Small intestine (tissue), 7 donors: ENCODE data around the gene TLCD3A. TPM values are rescaled to one million over a fixed set of nuclear protein-coding genes. Genes with fewer than 3 reads are reported as not detected.

ENCODE experiments used
- DNase-seq, 2 donors: peaks; one replicate each; pipeline versions ENCODE4 v3.0.0 to v3.0.0-alpha.2; 2013
- FAIRE-seq: peaks from 2 replicates; lab custom pipeline; 2012; peaks lifted over from hg19 to GRCh38; lab: Jason Lieb, UNC
- H3K27ac ChIP-seq, 3 donors: one replicate each; pipeline ENCODE4 v1.5.1; 2013; ENCODE audit warnings: low read length in 2 of 3, mild to moderate bottlenecking in 2 of 3, control low read depth in 1 of 3, inconsistent platforms in 1 of 3, low read depth in 1 of 3, moderate library complexity in 1 of 3
- H3K27me3 ChIP-seq, 3 donors: one replicate each; pipeline ENCODE4 v1.6.1; 2013; ENCODE audit warnings: low read length in 3 of 3, inconsistent platforms in 1 of 3; ENCODE audit not compliant: control insufficient read depth in 3 of 3, insufficient read depth in 3 of 3
- H3K36me3 ChIP-seq, 3 donors: one replicate each; pipeline ENCODE4 v1.6.1; 2013; ENCODE audit warnings: low read length in 3 of 3, inconsistent platforms in 1 of 3, low read depth in 1 of 3, mild to moderate bottlenecking in 1 of 3, moderate library complexity in 1 of 3; ENCODE audit not compliant: control insufficient read depth in 3 of 3, insufficient read depth in 2 of 3
- H3K4me1 ChIP-seq, 3 donors: one replicate each; pipeline ENCODE4 v1.6.1; 2013; ENCODE audit warnings: low read length in 2 of 3, inconsistent platforms in 1 of 3, low read depth in 1 of 3, mild to moderate bottlenecking in 1 of 3, moderate library complexity in 1 of 3; ENCODE audit not compliant: control insufficient read depth in 3 of 3, insufficient read depth in 2 of 3
- H3K4me3 ChIP-seq, 3 donors: one replicate each; pipeline ENCODE4 v1.5.1; 2013; ENCODE audit warnings: low read length in 3 of 3, control low read depth in 1 of 3, inconsistent platforms in 1 of 3, low read depth in 1 of 3, mild to moderate bottlenecking in 1 of 3, moderate library complexity in 1 of 3
- H3K9me3 ChIP-seq, 2 donors: one replicate each; pipeline ENCODE4 v1.6.1; 2013; ENCODE audit warnings: low read depth in 1 of 2, low read length in 1 of 2; ENCODE audit not compliant: control insufficient read depth in 2 of 2, insufficient read depth in 1 of 2
- WGBS, 3 donors: extraction: QIAGEN DNeasy Blood & Tissue Kit; methylation state at CpG; one replicate each; pipeline ENCODE4 v1.1.7; 2013; 5-methylcytosine and 5-hydroxymethylcytosine counted together
- polyA plus RNA-seq, 4 donors: library from polyadenylated mRNA; stranded (reverse) in 3 of 4; unstranded in 1 of 4; fragments of 200-250 nt in 3 of 4; fragments of 120-200 nt in 1 of 4; gene quantifications; one replicate each; pipeline versions ENCODE4 v1.2.1 to v1.2.3, GENCODE V29; 2013
- donor health status: healthy with polysubstance abuse.
- donor health status: control.
- donor health status: control.
- donor health status: Bipolar disorder and iron deficiency.
- donor health status: healthy.

Gene TLCD3A
- polyA plus RNA-seq, 4 donors: 5.6 to 25.7 (median 11.8) TPM

- Histone ChIP-seq H3K9me3 (no peaks in the 10 kb centered on the region), H3K36me3 (peaks cover 0 to 27% (median 0%) of the 10 kb centered on the region in 3 donors)
- no peak for FAIRE-seq
Measured at GRCh38 chr17:732902-733720, 715 bp downstream of the TLCD3A start.

DNA sequence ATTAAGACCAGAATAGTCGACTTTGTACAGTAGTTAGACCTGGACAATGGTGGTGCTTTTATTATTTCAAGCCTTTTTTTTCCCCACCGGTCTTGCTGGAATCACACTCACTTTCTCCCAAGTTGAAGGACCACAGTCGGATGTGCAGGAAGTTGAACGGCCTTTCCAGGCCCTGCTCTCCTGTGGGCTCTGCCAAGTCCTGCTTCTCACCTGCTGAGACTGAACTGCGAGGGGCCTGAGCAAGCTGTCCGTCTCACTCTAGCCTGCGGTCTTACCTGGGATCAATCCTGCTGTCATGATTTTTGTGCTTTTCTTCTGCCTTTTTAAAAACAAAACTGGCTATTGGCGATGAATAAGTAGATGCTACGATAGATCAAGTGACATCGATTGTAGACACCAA, 1.3 kb downstream of the TLCD3A start:
- no peaks in the 10 kb centered on the region for H3K9me3 ChIP-seq
- peaks cover 0 to 10% (median 0%) of the 10 kb centered on the region in 3 donors for H3K4me1 ChIP-seq
- peak overlapping the region in 2 of 3 donors; percentile 69 to 91 for H3K4me3 ChIP-seq
- DNase-seq (no peak), FAIRE-seq (no peak)
- H3K27me3 ChIP-seq: no peaks in the 10 kb centered on the region
- H3K27ac ChIP-seq: peak overlapping the region in 2 of 3 donors; percentile 86 to 91
- WGBS, 3 donors: 56 to 65% (median 63%) methylated on average over 10 of the region's 10 CpGs
- H3K36me3 ChIP-seq: peaks cover 0 to 33% (median 0%) of the 10 kb centered on the region in 3 donors

More at GRCh38 chr17:732902-733720, 715 bp downstream of the TLCD3A start:
- peak; percentile 80 to 86 for DNase-seq
- H3K4me1 ChIP-seq: peaks cover 0 to 10% (median 0%) of the 10 kb centered on the region in 3 donors
- H3K4me3 ChIP-seq: peak overlapping the region; percentile 60 to 91 (median 69)
- 3 to 6% (median 5%) methylated on average over 48 to 57 of the region's 57 CpGs for WGBS, 3 donors
- H3K27ac ChIP-seq: peak overlapping the region; percentile 86 to 96 (median 91)
- H3K27me3 ChIP-seq: no peaks in the 10 kb centered on the region

DNA sequence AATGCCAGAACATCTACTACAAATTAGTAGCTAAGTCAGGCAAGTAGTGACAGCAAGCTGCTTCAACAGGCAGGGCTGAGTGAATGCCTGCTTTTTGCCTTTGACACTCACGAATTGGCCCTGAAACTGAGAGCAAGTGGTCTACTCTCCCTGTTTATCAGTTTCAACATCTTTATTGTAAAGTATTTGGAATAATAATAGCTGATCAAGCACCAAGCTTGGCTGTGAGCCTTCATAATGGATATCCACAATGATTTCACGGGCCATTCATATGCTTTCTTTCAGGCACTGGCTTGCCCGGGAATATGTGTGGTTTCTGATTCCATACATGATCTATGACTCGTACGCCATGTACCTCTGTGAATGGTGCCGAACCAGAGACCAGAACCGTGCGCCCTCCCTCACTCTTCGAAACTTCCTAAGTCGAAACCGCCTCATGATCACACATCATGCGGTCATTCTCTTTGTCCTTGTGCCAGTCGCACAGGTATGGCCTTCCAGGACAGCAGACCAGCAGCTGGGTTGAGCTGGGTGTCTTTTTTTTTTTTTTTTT, 5.2 kb downstream of the TLCD3A start:
- no peak overlapping the region for H3K4me3 ChIP-seq
- 93 to 96% (median 93%) methylated on average over 13 of the region's 13 CpGs for WGBS, 3 donors
- H3K36me3 ChIP-seq: peaks cover 0 to 67% (median 4%) of the 10 kb centered on the region in 3 donors
- H3K27ac ChIP-seq: no peak overlapping the region
- no peak for FAIRE-seq
- H3K4me1 ChIP-seq: peaks cover 0 to 10% (median 0%) of the 10 kb centered on the region in 3 donors
- no peaks in the 10 kb centered on the region for H3K27me3 ChIP-seq
- no peak for DNase-seq
- no peaks in the 10 kb centered on the region for H3K9me3 ChIP-seq

GRCh38 chr17:740240-741017, 8.0 kb downstream of the TLCD3A start:
- no peak for FAIRE-seq
- Histone ChIP-seq H3K4me3 (no peak overlapping the region), H3K27me3 (no peaks in the 10 kb centered on the region), H3K27ac (no peak overlapping the region), H3K4me1 (no peaks in the 10 kb centered on the region), H3K36me3 (peaks cover 0 to 78% (median 7%) of the 10 kb centered on the region in 3 donors), H3K9me3 (no peaks in the 10 kb centered on the region)
- no peak for DNase-seq
- WGBS, 3 donors: 70 to 85% (median 83%) methylated on average over 18 of the region's 18 CpGs

DNA sequence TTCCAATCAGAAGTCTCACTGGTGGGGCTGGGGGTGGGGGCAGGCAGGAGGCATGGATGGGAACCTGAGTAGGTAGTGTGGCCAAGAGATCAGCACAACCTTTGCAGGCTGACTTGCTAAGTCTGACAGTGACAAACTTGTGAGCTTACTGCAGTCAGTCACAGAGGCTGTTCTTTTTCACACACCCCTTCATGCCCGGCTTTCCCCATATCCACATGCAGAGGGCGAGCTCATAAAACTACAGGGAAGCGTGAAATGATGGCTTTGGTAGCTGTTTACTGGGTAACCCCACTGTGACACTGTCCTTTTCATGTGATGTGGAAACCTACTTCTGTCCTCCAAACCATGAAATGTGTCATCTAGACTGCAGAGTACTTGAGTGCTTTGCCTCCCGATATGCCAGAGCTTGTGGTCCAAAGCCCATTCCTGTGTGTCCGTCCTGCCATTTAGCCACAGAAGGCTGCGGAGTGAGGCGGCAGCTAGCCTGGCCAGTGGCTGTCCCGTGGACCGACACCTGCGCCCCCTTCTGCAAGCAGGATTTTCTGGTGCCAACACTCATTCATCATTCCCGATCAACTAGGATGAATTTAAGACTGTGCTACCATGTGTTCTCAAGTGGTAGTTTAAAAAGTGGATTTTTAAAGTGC, 9.9 kb downstream of the TLCD3A start:
- H3K27ac ChIP-seq: no peak overlapping the region
- H3K27me3 ChIP-seq: no peaks in the 10 kb centered on the region
- peaks cover 2 to 87% (median 21%) of the 10 kb centered on the region in 3 donors for H3K36me3 ChIP-seq
- no peak overlapping the region for H3K4me3 ChIP-seq
- H3K4me1 ChIP-seq: no peaks in the 10 kb centered on the region
- no peaks in the 10 kb centered on the region for H3K9me3 ChIP-seq
- DNase-seq (no peak), FAIRE-seq (no peak)
- 84 to 92% (median 87%) methylated on average over 11 of the region's 11 CpGs for WGBS, 3 donors

GRCh38 chr17:743139-743538, 10.7 kb downstream of the TLCD3A start:
- WGBS, 3 donors: 90 to 95% (median 92%) methylated on average over 4 of the region's 4 CpGs
- Histone ChIP-seq H3K36me3 (peaks cover 2 to 88% (median 23%) of the 10 kb centered on the region in 3 donors), H3K4me3 (no peak overlapping the region), H3K27me3 (no peaks in the 10 kb centered on the region), H3K9me3 (no peaks in the 10 kb centered on the region), H3K27ac (no peak overlapping the region), H3K4me1 (no peaks in the 10 kb centered on the region)
- DNase-seq: no peak
- no peak for FAIRE-seq

- WGBS, 3 donors: 75 to 79% (median 76%) methylated on average over 9 of the region's 9 CpGs
- Histone ChIP-seq H3K27ac (no peak overlapping the region), H3K9me3 (peaks cover 0 to 5% of the 10 kb centered on the region in 2 donors), H3K36me3 (peaks cover 2 to 78% (median 19%) of the 10 kb centered on the region in 3 donors), H3K4me3 (no peak overlapping the region), H3K4me1 (no peaks in the 10 kb centered on the region), H3K27me3 (no peaks in the 10 kb centered on the region)
- no peak for DNase-seq
- FAIRE-seq: no peak
Measured at GRCh38 chr17:744937-745336, 12.5 kb downstream of the TLCD3A start.
